ENCODE results near the gene MT1G.

- peak in 1 of 6 experiments; percentile 19 for TF ChIP-seq CTCF (IDR thresholded peaks at IDR 0.05)
- TF ChIP-seq POLR2A (IDR thresholded peaks at IDR 0.05): peak in 1 of 2 donors; percentile 83
Observed at GRCh38 chr16:56617212-56618085, 50.4 kb downstream of the MT1G start.

All from thyroid gland (tissue), 4 donors.